SK-N-SH (cell line): ENCODE results near the gene OR10C1.

Experiments
- GABPA ChIP-seq: IDR thresholded peaks from 2 replicates; pipeline ENCODE4 v1.4.0; 2012; ENCODE audit warnings: low read depth, mild to moderate bottlenecking
- TF ChIP-seq, protein P1 (sequence below): fragments of 200-600 bp; sonication (generic); IDR thresholded peaks from 2 replicates; pipeline ENCODE4 v1.6.1; 2017; ENCODE audit warnings: antibody characterized with exemption, mild to moderate bottlenecking, moderate library complexity

DNA sequence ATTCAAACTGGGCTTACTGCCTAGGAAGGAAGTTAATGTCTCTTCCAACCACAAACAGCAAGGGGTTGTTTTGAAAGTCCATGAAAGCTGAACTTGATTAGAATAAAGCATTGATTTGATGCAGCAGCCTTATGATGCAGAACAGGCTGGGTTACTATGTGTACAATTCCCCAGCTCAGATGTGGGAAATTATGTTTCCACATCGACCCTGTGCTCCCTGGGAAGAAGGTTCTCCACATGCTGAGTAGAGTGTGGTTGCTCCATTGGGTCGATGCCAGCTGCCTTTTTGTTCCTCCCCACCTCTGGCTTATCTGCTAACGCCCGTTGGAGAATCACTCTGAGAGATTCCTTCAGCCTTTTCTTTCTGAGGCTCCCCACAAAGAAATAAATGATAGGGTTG is 47.5 kb downstream of the OR10C1 start:
- no peak for TF ChIP-seq GABPA
- TF ChIP-seq, protein P1, sequence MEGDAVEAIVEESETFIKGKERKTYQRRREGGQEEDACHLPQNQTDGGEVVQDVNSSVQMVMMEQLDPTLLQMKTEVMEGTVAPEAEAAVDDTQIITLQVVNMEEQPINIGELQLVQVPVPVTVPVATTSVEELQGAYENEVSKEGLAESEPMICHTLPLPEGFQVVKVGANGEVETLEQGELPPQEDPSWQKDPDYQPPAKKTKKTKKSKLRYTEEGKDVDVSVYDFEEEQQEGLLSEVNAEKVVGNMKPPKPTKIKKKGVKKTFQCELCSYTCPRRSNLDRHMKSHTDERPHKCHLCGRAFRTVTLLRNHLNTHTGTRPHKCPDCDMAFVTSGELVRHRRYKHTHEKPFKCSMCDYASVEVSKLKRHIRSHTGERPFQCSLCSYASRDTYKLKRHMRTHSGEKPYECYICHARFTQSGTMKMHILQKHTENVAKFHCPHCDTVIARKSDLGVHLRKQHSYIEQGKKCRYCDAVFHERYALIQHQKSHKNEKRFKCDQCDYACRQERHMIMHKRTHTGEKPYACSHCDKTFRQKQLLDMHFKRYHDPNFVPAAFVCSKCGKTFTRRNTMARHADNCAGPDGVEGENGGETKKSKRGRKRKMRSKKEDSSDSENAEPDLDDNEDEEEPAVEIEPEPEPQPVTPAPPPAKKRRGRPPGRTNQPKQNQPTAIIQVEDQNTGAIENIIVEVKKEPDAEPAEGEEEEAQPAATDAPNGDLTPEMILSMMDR: no peak
